Hepatocyte (in vitro differentiated cells): ENCODE measurements around the gene DOC2B.

Experiments
- CTCF ChIP-seq: fragments of 200-600 bp; sonication (generic); IDR thresholded peaks from 2 replicates; pipeline ENCODE4 v1.5.1; 2016; ENCODE audit warnings: antibody characterized with exemption, mild to moderate bottlenecking; ENCODE audit not compliant: poor library complexity
- EZH2 ChIP-seq: fragments of 200-600 bp; sonication (generic); IDR thresholded peaks from 2 replicates; pipeline ENCODE4 v1.6.1; 2016; ENCODE audit warnings: antibody characterized with exemption, mild to moderate bottlenecking, borderline replicate concordance
- EZH2phosphoT487 ChIP-seq: fragments of 200-600 bp; sonication (generic); IDR thresholded peaks from one replicate; pipeline ENCODE4 v1.6.1; 2018; ENCODE audit warnings: antibody characterized with exemption, mild to moderate bottlenecking, low read depth, moderate library complexity; ENCODE audit not compliant: unreplicated experiment, severe bottlenecking

DNA sequence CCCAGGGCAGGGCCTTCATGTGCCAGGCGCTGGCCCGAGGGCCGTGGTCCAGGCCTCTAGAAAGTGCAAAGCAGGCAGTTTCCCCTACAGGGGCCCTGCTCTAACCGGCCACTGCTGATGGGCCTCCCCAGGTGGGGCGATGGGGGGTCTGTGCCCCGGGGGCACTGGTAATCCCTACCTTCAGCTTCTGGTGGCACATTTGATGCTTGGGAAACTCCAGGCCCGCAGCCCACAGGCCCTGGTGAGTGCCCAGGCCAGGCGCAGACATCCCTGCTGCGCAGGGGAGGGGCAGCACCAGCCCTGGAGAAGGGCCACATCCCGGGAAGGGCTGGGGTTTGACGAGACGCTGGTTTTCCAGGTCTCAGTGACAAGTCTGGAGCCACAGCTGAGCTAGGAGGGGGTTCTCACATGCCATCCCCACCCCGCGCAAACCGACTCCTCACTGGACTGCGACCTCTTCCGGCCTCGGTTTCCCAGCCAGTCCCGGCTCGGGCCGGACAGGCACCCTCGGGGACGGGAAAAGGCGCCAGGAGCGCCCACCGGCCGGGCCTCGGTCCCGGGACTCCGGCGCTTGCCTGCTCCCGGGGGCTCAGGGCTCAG is 1.6 kb downstream of the DOC2B start:
- TF ChIP-seq CTCF (no peak), EZH2 (no peak), EZH2phosphoT487 (no peak)
